NCI-H1048 (cell line): ENCODE data around the gene TRAF3IP1.
"Not testable (repeated sequence)": the region's sequence is repeated elsewhere in the genome, so short reads cannot be mapped to it uniquely, and the experiment has no call there.

ENCODE experiments used
- DNase-seq: peaks from one replicate; lab custom pipeline; 2025; lab: John Stamatoyannopoulos, UW

TRAF3IP1 gene, protein sequence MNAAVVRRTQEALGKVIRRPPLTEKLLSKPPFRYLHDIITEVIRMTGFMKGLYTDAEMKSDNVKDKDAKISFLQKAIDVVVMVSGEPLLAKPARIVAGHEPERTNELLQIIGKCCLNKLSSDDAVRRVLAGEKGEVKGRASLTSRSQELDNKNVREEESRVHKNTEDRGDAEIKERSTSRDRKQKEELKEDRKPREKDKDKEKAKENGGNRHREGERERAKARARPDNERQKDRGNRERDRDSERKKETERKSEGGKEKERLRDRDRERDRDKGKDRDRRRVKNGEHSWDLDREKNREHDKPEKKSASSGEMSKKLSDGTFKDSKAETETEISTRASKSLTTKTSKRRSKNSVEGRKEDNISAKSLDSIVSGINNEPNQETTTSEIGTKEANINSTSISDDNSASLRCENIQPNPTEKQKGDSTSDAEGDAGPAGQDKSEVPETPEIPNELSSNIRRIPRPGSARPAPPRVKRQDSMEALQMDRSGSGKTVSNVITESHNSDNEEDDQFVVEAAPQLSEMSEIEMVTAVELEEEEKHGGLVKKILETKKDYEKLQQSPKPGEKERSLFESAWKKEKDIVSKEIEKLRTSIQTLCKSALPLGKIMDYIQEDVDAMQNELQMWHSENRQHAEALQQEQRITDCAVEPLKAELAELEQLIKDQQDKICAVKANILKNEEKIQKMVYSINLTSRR

DNA sequence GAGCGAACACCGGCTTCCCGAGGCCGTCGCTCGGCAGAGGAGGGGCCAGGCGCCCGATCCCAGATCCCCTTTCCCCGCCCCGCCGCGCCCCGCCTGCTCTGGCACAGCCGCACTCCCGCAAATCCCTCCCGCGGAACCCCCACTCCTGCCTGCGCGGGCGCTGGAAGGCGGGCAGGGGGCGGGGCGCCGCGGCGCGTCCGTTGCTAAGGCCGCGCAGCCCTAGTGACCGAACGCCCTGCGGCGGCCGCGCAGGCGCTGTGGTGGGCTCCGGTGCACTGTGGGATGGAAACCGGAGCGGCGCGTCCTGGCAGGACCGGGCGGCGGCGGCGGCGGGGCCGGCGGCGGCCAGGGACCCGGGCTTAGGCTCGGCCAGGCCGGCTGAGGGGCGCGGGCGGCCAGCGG is at the start of gene TRAF3IP1:
TRAF3IP1 (plus strand) TSS at position 273 of the 402 bp plus-strand sequence. CDS start 145 bp downstream, outside the sequence.
- peak; percentile 92 for DNase-seq

DNA sequence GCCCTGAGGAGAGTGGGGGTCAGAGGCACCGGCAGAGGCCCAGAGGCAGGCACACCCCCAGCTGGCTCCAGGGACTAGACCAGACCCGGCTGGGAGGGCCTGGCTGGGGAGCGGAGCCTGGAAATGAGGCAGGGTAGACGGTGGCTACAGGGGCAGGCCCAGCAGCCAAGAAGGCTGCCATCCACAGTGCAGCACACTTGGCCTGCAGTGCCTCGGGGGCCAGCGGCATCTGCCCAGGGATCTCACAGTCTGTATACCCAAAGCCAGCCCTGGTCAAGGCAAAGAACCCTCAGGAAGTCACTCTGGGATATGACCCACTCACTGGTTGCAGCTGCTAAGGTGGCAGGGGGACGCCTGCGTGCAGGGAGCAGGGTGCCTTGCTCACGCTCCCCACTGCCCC is 49.7 kb upstream of the TRAF3IP1 start:
- no peak for DNase-seq

DNA sequence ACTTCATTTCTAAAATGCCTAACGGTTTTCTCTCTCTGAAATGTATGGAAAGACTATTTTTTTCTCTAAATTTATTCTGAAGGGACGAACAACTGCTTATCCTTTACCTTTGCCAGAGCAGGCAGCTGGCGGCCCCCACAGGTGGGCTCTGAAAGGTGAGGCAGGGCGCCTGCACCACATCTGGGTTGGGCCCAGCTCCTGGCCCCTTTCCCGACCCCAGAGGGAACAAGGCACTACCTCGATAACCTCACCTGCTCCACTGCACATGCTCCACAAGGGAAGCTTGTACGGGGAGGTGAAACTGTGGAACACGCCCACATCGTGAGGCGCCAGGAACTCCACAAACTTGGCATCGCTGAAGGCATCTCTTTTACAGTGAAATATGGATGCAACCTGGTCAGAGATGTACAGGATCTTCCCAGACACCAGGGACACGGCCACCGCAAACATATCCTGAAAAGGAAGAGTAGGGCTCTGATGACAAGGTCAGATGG is 49.2 kb upstream of the TRAF3IP1 start:
- DNase-seq = no peak

DNA sequence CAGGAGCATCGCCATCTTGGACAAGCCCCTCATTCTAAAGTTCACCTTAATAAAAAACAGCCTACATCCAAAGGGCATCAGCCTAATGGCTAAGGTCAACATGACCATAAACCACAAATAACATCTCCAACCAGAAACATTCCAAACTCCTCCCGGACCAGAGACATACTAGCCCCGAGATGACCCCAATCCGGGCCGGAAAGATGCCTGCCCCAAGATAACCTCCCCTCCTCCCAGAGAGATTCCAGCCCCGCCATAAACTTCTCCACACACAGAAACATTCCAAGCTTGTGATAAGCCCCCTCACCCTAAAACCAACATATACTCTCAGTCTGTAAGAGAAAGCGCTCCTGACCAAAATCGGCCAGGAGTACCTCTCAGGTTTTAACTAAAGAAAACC is 48.6 kb upstream of the TRAF3IP1 start:
- not testable (repeated sequence) for DNase-seq

DNA sequence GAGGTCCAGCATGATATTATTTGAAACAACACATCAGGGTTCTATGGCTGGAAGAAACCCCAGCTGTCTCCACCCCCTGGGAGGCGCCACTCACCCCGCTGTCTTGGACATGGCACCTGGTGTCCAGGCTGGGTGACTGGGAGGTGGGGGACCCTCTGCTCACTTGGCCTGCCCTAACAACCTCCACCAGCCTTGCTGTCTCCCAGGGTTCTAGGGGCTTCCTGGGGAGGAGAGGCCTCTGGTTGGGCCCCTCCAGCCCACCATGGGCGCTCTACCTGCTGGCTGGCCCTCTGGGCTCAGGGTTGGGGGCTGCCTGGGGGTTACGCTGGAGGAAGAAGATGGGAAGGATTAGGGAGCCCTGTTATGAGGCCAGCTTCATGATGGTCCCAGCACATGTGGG is 48.2 kb upstream of the TRAF3IP1 start:
- DNase-seq = no peak

DNA sequence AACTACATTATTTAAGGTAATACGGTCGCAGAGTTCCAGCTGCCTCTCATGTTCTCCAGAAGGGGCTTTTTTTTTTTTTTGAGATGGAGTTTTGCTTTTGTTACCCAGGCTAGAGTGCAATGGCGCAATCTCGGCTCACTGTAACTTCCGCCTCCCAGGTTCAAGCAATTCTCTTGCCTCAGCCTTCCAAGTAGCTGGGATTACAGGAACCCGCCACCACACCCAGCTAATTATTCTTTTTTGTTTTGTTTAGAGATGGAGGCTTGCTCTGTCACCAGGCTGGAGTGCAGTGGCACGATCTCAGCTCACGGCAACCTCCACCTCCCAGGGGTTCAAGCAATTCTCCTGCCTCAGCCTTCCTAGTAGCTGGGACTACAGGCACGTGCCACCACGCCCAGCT is 46.9 kb upstream of the TRAF3IP1 start:
- DNase-seq = not testable (repeated sequence)

DNA sequence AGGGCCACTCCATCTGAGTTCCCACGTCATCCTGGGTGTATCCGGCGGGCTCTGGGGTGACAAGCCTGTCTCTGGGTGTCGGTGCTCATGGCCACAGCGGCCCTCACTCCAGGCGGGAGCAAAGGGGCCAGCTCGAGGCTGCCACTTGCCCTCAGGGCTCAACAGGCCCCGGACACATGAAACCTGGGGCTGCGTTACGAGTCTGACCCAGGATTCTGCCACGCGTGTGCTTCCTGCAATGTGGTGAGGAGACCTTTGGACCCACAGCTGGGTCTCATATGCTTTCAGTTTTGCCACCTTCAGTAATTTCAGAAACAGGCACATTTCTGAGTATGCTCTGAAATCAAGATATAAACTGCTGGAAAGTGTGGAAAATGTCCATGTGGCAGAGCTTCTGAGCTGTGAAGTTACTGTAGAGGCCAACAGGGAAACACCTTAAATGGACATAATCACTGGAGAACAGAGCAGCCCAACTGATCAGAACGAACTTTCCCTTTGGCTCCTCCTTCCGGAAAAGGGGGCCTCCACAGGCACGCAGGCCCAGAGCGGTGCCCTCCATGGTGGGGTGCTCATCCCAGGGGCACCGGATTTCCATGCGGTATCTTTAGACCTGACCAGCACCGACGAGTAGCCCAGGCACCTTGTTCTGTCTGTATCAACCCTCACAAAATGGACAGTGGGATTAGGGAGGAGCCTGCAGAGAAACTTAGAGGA is 46.0 kb upstream of the TRAF3IP1 start:
- DNase-seq = no peak

DNA sequence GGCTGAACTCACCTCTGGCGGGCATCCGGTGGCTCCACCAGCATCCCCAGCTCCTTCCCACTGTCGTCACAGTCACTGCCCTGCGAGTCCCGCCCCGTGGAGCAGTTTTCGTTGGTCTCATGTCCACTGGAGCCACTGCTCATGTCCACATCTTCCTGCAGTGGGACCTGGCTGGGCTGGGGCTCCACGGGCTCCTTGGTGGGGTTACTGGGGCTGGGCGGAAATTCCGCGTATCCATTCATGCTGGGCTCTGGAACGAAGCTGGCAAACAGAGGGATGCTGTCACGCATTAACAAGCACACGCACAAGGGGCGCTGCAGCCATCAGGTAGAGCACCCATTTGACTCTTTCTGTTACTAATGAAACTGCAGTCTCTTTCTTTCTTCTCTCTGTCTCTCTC is 42.6 kb upstream of the TRAF3IP1 start:
- DNase-seq = no peak

DNA sequence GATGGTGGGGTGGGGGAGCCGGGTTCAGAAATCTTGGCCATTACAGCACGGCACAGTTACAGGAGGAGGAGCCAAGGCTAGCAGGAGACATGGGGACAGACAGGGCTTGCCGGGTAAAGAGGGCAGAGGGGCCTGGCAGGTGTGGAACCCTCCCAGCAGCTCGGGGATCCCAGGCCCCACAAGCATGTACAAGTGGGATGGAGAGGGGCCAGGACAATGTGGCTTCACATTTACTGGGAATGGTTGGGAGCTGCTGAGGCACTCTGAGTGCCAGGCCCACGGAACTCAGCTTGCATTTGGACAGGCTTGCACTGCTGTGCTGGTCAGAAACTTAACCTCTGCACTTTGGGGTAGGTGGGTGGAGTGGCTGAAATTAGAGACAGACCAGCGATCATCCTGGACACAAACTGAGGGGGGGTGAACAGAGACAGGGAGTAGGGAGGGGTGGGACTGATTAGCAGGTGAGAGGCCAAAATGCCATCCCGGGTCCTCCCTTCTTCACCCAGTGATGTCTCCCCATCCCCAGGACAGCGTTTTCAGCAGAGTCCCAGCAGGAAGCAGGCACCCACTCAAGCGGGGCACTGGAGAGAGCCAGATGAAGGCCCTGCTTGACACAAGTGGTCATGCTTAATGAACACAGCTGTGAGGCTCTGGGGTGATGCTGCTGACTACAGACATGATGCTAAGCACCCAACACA is 41.5 kb upstream of the TRAF3IP1 start:
- DNase-seq = no peak

DNA sequence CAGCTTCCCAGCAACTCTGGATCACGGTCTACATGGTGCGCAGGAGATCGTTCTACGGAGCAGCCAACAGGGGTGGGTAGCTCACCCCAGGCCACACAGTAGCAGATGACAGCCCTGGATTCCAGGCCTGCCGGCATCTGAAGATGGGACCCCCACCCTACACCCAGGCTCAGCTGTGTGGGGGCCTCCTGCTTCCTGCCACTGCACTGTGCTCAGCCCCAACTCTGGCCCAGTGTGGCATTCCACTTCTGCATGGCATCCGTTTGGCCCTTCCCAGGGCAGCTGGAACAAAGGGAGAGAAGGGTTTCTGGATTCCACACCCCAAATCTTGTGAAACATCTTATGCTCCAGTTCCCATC is 41.0 kb upstream of the TRAF3IP1 start:
- DNase-seq = no peak

DNA sequence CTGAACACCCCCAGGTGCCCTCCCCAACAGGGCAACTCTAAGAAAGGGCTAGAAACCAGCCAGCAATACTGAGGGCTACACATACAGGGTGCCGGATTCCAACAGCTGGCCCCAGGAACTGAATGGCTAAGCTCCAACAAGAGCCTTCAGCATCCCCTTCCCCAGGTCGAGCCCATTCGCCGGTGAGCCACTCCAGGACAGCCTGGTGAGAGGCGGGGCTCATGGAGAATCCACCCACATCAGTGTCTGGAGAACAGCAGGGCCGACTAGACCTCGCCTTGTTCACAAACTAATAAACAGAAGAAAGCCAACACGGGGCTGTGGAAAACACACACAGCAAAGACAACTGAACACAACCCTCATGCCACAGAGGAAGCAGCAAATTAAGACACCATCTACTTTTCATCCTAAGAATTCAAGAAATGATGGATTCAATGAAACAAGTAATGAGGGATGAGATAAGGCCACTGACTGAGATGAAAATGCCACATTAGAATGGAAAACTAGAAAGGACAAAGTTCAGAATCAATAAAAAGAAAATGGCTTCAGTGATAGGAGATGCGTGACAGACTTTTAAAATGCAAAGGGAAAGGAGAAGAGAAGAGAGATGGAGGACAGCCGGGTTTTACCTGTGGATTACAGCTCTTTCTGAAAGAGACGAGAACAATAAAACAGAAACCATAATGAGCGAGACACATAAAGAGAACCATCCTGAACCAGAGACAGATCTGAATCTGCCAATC is 40.1 kb upstream of the TRAF3IP1 start:
- DNase-seq = no peak

DNA sequence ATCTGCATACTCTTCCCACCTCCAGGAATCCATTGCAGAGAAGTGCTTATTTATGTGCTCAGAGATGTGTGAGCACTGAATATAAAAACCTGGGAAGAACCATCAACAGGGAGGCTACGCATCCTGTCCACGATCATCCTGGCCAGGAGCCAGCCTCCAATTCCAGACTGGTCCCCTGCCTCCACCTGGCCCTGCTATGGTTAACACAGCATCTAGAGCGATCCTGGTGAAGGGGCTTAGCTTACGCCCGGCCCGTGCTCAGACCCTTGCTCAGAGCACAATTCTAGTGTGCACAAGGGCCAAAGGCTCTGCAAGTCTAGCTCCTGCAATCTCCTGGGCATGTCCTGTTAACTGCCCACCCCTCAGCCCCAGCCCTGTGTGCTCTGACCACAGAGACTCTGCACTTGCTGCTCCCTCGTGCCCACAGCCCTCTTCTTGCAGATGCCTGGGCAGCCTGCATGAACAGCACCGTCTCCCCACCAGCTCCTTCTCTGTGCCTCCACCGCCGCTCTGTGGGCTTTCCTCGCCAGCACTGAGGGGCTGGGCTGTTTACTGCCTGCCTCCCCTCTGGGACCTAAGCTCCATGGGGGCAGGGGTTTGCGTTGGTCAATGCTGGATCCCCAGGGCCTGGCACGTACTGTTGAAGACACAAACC is 38.4 kb upstream of the TRAF3IP1 start:
- no peak for DNase-seq

DNA sequence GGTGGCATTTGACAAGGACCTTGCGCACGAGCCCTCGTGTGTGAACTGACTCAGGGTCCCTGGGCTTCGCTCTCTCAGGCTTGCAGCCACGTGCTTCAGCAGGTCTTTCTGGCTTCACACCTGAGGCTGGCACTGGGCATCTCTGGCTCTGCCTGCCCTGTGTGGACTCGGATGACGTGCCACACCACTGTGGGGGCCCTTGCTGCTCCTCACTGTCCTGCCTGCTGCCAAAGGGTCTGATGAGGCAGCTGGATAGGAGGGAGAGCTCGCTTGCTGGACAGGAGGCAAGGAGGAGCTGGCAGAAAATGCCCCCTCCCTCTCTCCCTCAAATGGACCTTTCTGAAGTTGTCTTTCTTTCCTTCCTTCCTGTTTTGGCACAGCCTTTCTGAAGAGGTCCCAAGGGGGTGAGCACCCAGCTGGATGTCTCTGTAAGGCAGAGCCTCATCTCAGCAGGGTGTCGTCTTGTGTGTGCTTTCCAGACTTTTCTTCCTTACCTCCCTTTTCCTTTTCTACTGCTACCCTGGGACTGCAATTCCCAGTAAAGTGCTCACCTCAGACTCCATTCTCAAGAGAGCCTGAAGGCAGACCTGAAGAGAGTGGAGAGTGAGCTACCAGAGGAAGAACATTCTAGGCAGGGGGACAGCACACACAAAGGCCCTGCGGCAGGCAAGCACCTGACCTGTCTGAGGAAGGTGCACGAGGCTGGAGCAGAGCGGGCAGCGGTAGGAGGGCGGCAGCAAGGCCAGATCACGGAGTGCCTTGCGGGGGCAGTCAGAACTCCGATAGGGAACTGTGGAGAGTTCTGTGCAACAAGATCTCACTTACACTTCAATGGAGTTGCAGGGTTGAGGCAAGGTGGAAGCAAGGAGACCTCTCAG is 37.2 kb upstream of the TRAF3IP1 start:
- DNase-seq = no peak

DNA sequence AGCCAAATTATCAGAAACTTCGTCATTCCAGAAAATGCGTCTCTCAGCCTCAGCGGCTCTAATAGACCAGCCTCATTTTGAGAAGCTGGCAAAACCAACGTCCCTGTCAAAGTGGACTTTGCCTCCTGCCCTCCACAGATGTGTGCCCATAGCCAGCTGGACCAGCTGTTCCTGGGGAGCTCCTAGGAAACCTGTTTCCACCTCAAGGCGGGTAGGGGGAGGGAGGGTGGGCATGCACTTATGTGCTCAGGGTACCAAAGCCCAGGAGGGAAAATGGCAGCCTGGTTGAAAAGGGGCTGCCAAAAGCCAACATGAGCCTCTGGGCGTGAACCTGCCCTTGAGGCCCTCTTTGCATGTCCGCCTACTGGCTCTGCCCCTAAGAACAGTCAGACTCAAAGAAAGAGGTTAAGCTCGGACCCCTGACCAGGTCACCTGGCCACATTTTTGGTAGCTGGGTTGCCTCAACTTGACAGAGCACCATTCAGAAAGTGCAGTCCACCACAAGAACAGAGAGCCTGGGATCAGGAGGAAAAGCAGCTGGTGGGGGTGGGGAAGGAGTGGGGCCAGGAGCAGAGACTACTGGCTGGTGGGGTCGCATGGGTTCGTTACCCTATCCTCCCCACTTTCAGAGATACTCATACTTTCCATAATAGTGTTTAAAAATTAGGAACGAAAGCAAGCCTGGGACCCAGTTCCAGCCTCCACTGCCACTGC is 35.4 kb upstream of the TRAF3IP1 start:
- no peak for DNase-seq

DNA sequence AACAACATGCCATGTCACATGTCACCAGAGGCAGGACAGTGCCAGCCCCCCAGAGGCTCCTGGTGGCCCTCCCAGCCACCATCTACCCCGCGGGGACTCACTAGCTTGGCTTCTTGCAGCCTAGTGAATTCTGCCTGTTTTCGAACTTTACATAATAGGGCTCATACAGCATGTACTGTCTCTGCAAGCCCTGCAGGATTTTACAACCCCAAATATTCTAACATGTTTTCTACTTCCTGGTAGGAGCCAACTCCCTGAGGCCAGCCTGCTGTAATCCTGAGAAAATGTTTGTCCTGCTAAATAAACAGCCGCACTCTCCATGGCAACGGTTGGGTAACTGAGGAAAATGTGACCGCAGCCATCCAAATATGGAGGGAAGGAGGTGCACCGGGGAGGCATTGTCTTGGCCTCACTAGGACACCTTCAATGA is 34.6 kb upstream of the TRAF3IP1 start:
- peak; percentile 78 for DNase-seq

DNA sequence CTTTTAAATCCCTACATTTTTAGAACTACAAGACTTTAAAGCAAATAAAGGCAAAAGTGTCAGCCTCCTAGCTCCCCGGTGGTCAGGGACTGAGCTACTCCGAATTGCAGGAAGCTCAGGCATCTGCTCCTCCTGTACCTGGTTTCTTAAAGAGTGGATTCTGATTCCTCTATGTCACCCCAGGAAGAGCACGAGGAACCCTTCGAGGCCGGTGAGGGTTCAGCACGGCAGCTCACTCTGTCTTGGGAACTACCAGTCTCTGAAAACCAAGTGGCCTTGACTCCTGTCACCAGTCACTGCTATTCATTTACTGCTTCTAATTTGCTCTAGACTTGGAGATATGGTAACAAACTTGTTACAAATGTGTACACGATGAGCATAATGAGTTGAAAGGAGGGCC is 34.2 kb upstream of the TRAF3IP1 start:
- DNase-seq = no peak

DNA sequence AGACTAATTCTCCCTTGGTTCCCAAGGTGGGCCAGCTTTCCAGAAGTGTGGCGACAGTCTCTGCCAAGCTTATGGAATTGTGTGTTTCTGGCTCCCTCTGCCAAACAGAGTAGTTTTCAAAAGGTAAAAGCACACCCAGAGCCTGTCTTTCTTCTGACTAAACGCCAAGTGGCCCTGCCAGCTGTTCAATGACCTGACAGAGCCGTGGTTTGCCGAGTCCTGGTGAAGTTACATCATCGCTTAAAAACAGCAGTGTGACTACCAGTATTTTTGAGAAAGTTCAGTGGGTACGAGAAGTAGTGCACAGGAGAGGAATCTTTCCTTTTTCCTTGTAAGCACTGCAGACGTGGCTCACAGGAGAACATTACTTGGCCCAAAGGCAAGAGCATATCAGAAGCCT is 33.8 kb upstream of the TRAF3IP1 start:
- no peak for DNase-seq

DNA sequence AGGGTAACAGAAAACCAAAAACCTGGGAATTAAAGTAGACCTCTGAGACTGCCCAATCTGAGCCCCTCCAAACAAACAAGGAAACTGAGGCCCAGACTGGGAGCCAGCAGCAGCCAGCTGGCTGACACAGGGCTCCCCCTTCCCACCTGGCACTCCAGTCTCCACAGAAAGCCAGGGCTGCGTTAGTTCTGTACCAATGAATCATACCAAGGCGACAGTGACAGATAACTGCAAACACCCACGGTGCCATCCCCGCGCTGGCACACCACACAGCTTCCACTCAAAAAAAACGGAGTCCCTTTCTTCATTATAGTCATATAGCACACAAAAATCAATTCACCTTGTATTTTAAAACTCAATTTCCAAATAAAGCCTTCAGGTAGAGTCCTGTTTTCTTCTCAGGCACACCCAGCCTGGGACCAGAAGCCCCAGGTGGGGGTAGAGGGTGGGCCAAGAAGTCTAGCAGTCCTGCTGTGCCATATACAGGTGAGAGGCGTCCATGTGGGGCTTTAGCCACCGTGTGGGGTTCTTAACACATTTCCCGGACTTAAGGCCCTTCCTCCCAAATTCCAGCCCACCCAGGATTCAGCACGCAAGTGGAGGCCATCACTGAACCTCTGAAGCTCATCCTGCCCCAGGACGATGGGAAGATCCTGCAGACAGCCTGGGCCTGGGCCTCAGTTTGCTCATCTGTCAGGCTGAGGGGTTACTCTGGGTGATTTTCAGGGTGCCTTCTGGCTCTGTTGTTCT is 33.2 kb upstream of the TRAF3IP1 start:
- no peak for DNase-seq
